Measurements from ENCODE around the gene TRIM67. TPM values are rescaled to one million over a fixed set of nuclear protein-coding genes. Genes with fewer than 3 reads are reported as not detected.

The TRIM67 gene
- total and polyA plus RNA-seq, 9 donors = 0.02 to 0.92 (median 0.05) TPM; not detected in 6

DNA sequence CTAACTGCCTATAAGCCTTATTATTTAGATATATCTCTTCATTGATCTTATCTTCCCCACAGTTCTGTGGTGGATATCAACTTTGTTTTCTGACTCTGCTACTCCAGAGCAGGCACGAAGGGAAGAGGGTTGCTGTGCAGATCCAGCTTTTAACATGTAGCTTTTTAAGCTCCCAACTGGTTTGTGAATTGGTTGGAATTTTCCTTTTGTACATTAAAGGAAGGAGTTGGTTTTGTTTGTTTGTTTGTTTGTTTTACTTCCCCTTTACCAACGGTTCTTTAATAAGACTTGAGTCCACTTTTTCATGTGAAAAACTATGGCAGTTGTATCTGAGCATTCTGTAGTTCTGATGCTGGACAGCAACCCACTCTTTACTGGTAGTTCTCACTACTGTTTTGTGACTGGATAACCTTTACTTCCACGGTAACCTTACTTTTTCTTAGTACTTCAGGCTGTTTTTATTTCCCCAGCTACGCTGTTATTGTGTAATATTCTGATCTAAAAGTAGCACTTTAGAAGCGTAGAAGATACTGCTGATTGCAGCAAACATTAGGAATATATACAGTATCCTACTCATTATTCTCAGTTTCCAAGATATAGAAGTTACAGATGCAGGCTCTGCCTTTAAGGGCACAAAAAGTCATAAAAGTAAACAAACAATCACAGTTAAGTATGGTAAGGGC lies 80.8 kb downstream of the TRIM67 start:
- TF ChIP-seq, protein P1, sequence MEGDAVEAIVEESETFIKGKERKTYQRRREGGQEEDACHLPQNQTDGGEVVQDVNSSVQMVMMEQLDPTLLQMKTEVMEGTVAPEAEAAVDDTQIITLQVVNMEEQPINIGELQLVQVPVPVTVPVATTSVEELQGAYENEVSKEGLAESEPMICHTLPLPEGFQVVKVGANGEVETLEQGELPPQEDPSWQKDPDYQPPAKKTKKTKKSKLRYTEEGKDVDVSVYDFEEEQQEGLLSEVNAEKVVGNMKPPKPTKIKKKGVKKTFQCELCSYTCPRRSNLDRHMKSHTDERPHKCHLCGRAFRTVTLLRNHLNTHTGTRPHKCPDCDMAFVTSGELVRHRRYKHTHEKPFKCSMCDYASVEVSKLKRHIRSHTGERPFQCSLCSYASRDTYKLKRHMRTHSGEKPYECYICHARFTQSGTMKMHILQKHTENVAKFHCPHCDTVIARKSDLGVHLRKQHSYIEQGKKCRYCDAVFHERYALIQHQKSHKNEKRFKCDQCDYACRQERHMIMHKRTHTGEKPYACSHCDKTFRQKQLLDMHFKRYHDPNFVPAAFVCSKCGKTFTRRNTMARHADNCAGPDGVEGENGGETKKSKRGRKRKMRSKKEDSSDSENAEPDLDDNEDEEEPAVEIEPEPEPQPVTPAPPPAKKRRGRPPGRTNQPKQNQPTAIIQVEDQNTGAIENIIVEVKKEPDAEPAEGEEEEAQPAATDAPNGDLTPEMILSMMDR (IDR thresholded peaks at IDR 0.05) = no peak
- no peak for TF ChIP-seq EP300 (IDR thresholded peaks at IDR 0.05)
- no peak for TF ChIP-seq POLR2A (IDR thresholded peaks at IDR 0.05)
- Histone ChIP-seq H3K4me1 (ENCODE audit: insufficient read depth) (peaks cover 8% of the 10 kb centered on the region), H3K9me3 (no peaks in the 10 kb centered on the region), H3K27me3 (no peaks in the 10 kb centered on the region), H3K36me3 (no peaks in the 10 kb centered on the region), H3K27ac (no peak overlapping the region), H3K4me3 (no peak overlapping the region)
- no peak for DNase-seq
- intact Hi-C loops (cut with DNase I) = no loop called here
- WGBS, 3 donors = 43 to 51% (median 47%) methylated on average over 5 of the region's 5 CpGs

DNA sequence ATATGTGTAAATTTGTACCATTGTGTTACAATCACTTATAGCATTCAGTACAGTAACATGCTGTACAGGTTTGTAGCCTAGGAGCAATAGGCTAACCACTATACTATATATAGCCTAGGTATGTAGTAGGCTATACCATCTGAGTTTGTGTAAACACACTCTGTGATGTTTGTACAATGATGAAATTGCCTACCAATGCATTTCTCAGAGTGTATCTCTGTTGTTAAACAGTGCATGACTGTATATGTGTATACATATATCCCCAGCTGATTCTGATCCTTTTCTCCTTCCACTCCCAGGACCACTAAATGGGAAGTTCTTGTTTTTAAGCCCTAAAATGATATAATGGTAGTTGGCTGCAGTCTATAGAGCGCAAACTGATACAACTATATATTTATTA lies 86.9 kb downstream of the TRIM67 start:
- TF ChIP-seq, protein P1 (IDR thresholded peaks at IDR 0.05) = no peak
- no peak for TF ChIP-seq POLR2A (IDR thresholded peaks at IDR 0.05)
- TF ChIP-seq EP300 (IDR thresholded peaks at IDR 0.05) = no peak
- no peak for DNase-seq
- H3K27me3 ChIP-seq = no peaks in the 10 kb centered on the region
- H3K9me3 ChIP-seq = no peaks in the 10 kb centered on the region
- 95 to 100% (median 100%) methylated on average over 1 of the region's 1 CpG for WGBS, 3 donors
- no peak overlapping the region for H3K27ac ChIP-seq
- no peak overlapping the region for H3K4me3 ChIP-seq
- no peaks in the 10 kb centered on the region for H3K36me3 ChIP-seq
- intact Hi-C loops (cut with DNase I) = no loop called here
- H3K4me1 ChIP-seq (ENCODE audit: insufficient read depth) = peaks cover 5% of the 10 kb centered on the region

DNA sequence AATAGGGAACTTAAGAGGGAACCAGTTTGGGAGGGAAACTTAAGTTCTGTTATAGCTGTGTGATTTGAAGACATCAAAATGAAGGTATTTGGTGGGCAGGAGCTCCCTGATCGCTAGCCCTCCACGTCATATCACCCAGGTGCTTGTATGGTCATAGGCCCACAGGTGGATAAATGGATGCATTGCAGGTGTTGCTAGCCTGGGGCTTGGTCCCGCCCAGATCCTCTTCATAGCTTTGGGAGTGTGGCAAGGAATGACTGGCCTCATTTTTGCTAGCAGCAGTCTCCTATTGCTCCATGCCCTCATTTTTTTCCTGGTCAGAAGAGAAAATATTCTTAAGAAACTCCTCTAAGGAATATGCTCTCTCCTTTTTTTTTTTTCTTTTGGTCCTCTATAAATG lies 90.5 kb downstream of the TRIM67 start:
- Histone ChIP-seq H3K27ac (no peak overlapping the region), H3K4me1 (ENCODE audit: insufficient read depth) (no peaks in the 10 kb centered on the region), H3K4me3 (no peak overlapping the region), H3K9me3 (no peaks in the 10 kb centered on the region), H3K27me3 (no peaks in the 10 kb centered on the region), H3K36me3 (no peaks in the 10 kb centered on the region)
- TF ChIP-seq, protein P1 (IDR thresholded peaks at IDR 0.05) = no peak
- TF ChIP-seq POLR2A (IDR thresholded peaks at IDR 0.05) (no peak), EP300 (IDR thresholded peaks at IDR 0.05) (no peak)
- WGBS, 3 donors = 89 to 93% (median 92%) methylated on average over 3 of the region's 3 CpGs
- intact Hi-C loops (cut with DNase I) = no loop called here
- no peak for DNase-seq

GRCh38 chr1:231260351-231260750 lies 98.5 kb downstream of the TRIM67 start:
- intact Hi-C loops (cut with DNase I) = no loop called here
- H3K27ac ChIP-seq = no peak overlapping the region
- H3K4me1 ChIP-seq (ENCODE audit: insufficient read depth) = no peaks in the 10 kb centered on the region
- WGBS, 3 donors = 88 to 90% (median 90%) methylated on average over 4 of the region's 4 CpGs
- no peak for TF ChIP-seq POLR2A (IDR thresholded peaks at IDR 0.05)
- TF ChIP-seq, protein P1 (IDR thresholded peaks at IDR 0.05) = no peak
- DNase-seq = no peak
- no peaks in the 10 kb centered on the region for H3K27me3 ChIP-seq
- no peaks in the 10 kb centered on the region for H3K36me3 ChIP-seq
- no peaks in the 10 kb centered on the region for H3K9me3 ChIP-seq
- H3K4me3 ChIP-seq = no peak overlapping the region
